HL-60 (cell line): ENCODE measurements around the gene TMPRSS4.

ENCODE experiments used
- DNase-seq, 2 experiments: peaks; one replicate each; pipeline ENCODE4 v3.0.0-alpha.2; 2010 to 2020; ENCODE audit warnings: low read depth in 1 of 2, low spot score in 1 of 2
- H3K27ac ChIP-seq: fragments of 250-450 bp; sonication (Bioruptor Pico); replicated peaks from 2 replicates; pipeline ENCODE4 v1.5.1; 2020; ENCODE audit warnings: mild to moderate bottlenecking, moderate library complexity
- H3K27me3 ChIP-seq: fragments of 250-450 bp; sonication (Bioruptor Pico); 2 replicates; pipeline ENCODE4 v1.5.1; 2021; ENCODE audit warnings: mild to moderate bottlenecking, moderate library complexity; ENCODE audit not compliant: insufficient read depth, poor library complexity, severe bottlenecking
- H3K4me3 ChIP-seq: replicated peaks from 2 replicates; pipeline ENCODE4 v1.5.1; 2011; ENCODE audit warnings: mild to moderate bottlenecking, control low read depth, low read length; ENCODE audit not compliant: insufficient read depth
- CTCF ChIP-seq: IDR thresholded peaks from one replicate; pipeline ENCODE4 v1.5.1; 2011; ENCODE audit warnings: low read length, control low read depth, inconsistent platforms; ENCODE audit not compliant: insufficient read depth
- GABPA ChIP-seq: IDR thresholded peaks from 2 replicates; pipeline ENCODE4 v1.6.1; 2012; ENCODE audit warnings: low read depth
- POLR2AphosphoS5 ChIP-seq: IDR thresholded peaks from 2 replicates; pipeline ENCODE4 v1.6.1; 2012; ENCODE audit warnings: low read depth
- REST ChIP-seq: IDR thresholded peaks from 2 replicates; pipeline ENCODE4 v1.6.1; 2012; ENCODE audit warnings: low read depth; ENCODE audit not compliant: insufficient replicate concordance
- SPI1 ChIP-seq: IDR thresholded peaks from 2 replicates; pipeline ENCODE4 v1.6.1; 2012; ENCODE audit warnings: low read depth, mild to moderate bottlenecking, borderline replicate concordance

TMPRSS4 gene

GRCh38 chr11:118148856-118149255 lies 72.0 kb downstream of the TMPRSS4 start:
- no peak overlapping the region for H3K4me3 ChIP-seq
- DNase-seq = no peak
- no peak for TF ChIP-seq SPI1
- no peak for TF ChIP-seq POLR2AphosphoS5
- peaks cover 16% of the 10 kb centered on the region for H3K27me3 ChIP-seq
- no peak overlapping the region for H3K27ac ChIP-seq

GRCh38 chr11:118149493-118149892 lies 72.6 kb downstream of the TMPRSS4 start:
- TF ChIP-seq POLR2AphosphoS5 = no peak
- no peak for DNase-seq
- H3K4me3 ChIP-seq = no peak overlapping the region

GRCh38 chr11:118151431-118151830 lies 74.6 kb downstream of the TMPRSS4 start:
- DNase-seq = no peak
- Histone ChIP-seq H3K4me3 (no peak overlapping the region), H3K27me3 (peaks cover 35% of the 10 kb centered on the region), H3K27ac (no peak overlapping the region)
- TF ChIP-seq GABPA (no peak), CTCF (no peak), POLR2AphosphoS5 (no peak), REST (no peak), SPI1 (no peak)

More at GRCh38 chr11:118149493-118149892, 72.6 kb downstream of the TMPRSS4 start:
- Histone ChIP-seq H3K27me3 (peaks cover 23% of the 10 kb centered on the region), H3K27ac (no peak overlapping the region)

GRCh38 chr11:118152020-118152551 lies 75.2 kb downstream of the TMPRSS4 start:
- H3K27ac ChIP-seq = no peak overlapping the region
- DNase-seq = no peak
- TF ChIP-seq SPI1 (no peak), REST (no peak), POLR2AphosphoS5 (no peak), CTCF (no peak), GABPA (no peak)
- peaks cover 39% of the 10 kb centered on the region for H3K27me3 ChIP-seq
- no peak overlapping the region for H3K4me3 ChIP-seq
